Cardiac septum (tissue), 1 donor: ENCODE data around the gene VPS37C. TPM values are rescaled to one million over a fixed set of nuclear protein-coding genes. Genes with fewer than 3 reads are reported as not detected.
"Not testable (repeated sequence)": the region's sequence is repeated elsewhere in the genome, so short reads cannot be mapped to it uniquely, and the experiment has no call there.

Experiments
- DNase-seq: peaks from one replicate; pipeline ENCODE4 v3.0.0-alpha.2; 2020; ENCODE audit warnings: low spot score
- intact Hi-C: fragments of 100-400 bp; cut with DNase I; formaldehyde crosslinking; loops from one replicate; pipeline ENCODE4 v1.14.0; 2022
- total RNA-seq: library from RNA; stranded (reverse); fragmentation: NEBNext Ultra II Directional; extraction: Animal tissue kit (Norgen Biotek cat#: 25700); gene quantifications from one replicate; pipeline ENCODE4 v1.2.1, GENCODE V29; 2021
- donor health status: DM: no; HTN: no; CAD: no.

The VPS37C gene
- total RNA-seq, 1 donor from 2014 or later = 19.6 TPM

GRCh38 chr11:61111050-61111435 lies 50.2 kb downstream of the VPS37C start:
- intact Hi-C loops = no loop called here
- DNase-seq = no peak

- intact Hi-C loops = no loop called here
- DNase-seq = no peak
Measured at GRCh38 chr11:61110255-61111049, 50.8 kb downstream of the VPS37C start.

- intact Hi-C loops = no loop called here
- DNase-seq = no peak
Measured at GRCh38 chr11:61109671-61110070, 51.6 kb downstream of the VPS37C start.

- no peak for DNase-seq
- intact Hi-C loops = no loop called here
Measured at GRCh38 chr11:61108847-61109585, 52.2 kb downstream of the VPS37C start.

- no peak for DNase-seq
- intact Hi-C loops = no loop called here
Measured at GRCh38 chr11:61107888-61108287, 53.3 kb downstream of the VPS37C start.

- intact Hi-C loops = no loop called here
- no peak for DNase-seq
Measured at GRCh38 chr11:61106894-61107470, 54.2 kb downstream of the VPS37C start.

- intact Hi-C loops = no loop called here
Measured at GRCh38 chr11:61106296-61106695, 54.9 kb downstream of the VPS37C start.

GRCh38 chr11:61104963-61105362 lies 56.3 kb downstream of the VPS37C start:
- no peak for DNase-seq
- intact Hi-C loops = no loop called here

More at GRCh38 chr11:61106296-61106695, 54.9 kb downstream of the VPS37C start:
- no peak for DNase-seq

- no peak for DNase-seq
- intact Hi-C loops = no loop called here
Measured at GRCh38 chr11:61103851-61104423, 57.3 kb downstream of the VPS37C start.

- no peak for DNase-seq
- intact Hi-C loops = no loop called here
Measured at GRCh38 chr11:61102667-61103571, 58.3 kb downstream of the VPS37C start.

- intact Hi-C loops = no loop called here
- DNase-seq = peak; percentile 22
Measured at GRCh38 chr11:61098778-61099177, 62.4 kb downstream of the VPS37C start.

GRCh38 chr11:61098261-61098660 lies 63.0 kb downstream of the VPS37C start:
- intact Hi-C loops, DNase-seq: not testable (repeated sequence)

GRCh38 chr11:61095021-61095420 lies 66.2 kb downstream of the VPS37C start:
- intact Hi-C loops = no loop called here
- peak; percentile 43 for DNase-seq

GRCh38 chr11:61094167-61094566 lies 67.1 kb downstream of the VPS37C start:
- intact Hi-C loops = not testable (repeated sequence)
- DNase-seq = peak; percentile 38

GRCh38 chr11:61092908-61093763 lies 68.1 kb downstream of the VPS37C start:
- DNase-seq = peak; percentile 51
- intact Hi-C loops = no loop called here

GRCh38 chr11:61092280-61092766 lies 68.9 kb downstream of the VPS37C start:
- intact Hi-C loops = no loop called here
- peak; percentile 56 for DNase-seq

- DNase-seq = peak; percentile 49
- intact Hi-C loops = no loop called here
Measured at GRCh38 chr11:61091373-61092279, 69.6 kb downstream of the VPS37C start.
